Left ventricle myocardium inferior (tissue), 1 donor: ENCODE results near the gene PGAM1. TPM values are rescaled to one million over a fixed set of nuclear protein-coding genes. Genes with fewer than 3 reads are reported as not detected.
A peak's percentile ranks its signal among the peaks of the same experiment; 100 is the strongest.
"Not testable (repeated sequence)": the region's sequence is repeated elsewhere in the genome, so short reads cannot be mapped to it uniquely, and the experiment has no call there.

ENCODE experiments used
- DNase-seq: peaks from one replicate; pipeline ENCODE4 v3.0.0-alpha.2; 2020
- H3K27ac ChIP-seq: fragments of 200-600 bp; replicated peaks from 2 replicates; pipeline ENCODE4 v1.8.0; 2021
- H3K27me3 ChIP-seq: fragments of 200-600 bp; 2 replicates; pipeline ENCODE4 v1.8.0; 2021; ENCODE audit warnings: low read depth
- H3K36me3 ChIP-seq: fragments of 200-600 bp; 2 replicates; pipeline ENCODE4 v1.8.0; 2021
- H3K4me1 ChIP-seq: fragments of 200-600 bp; 2 replicates; pipeline ENCODE4 v1.8.0; 2021
- H3K4me3 ChIP-seq: fragments of 200-600 bp; 2 replicates; pipeline ENCODE4 v1.8.0; 2021; ENCODE audit warnings: mild to moderate bottlenecking, moderate library complexity
- H3K9me3 ChIP-seq: fragments of 200-600 bp; replicated peaks from 2 replicates; pipeline ENCODE4 v1.8.0; 2021
- CTCF ChIP-seq: fragments of 200-600 bp; IDR thresholded peaks from 2 replicates; pipeline ENCODE4 v1.8.0; 2021; ENCODE audit warnings: antibody characterized with exemption, mild to moderate bottlenecking, borderline replicate concordance
- intact Hi-C: fragments of 100-400 bp; cut with micrococcal nuclease; formaldehyde crosslinking; loops from one replicate; pipeline ENCODE4 v1.11.0; 2022
- total RNA-seq: library from RNA; stranded (reverse); fragmentation: NEBNext Ultra II Directional; extraction: Animal tissue kit (Norgen Biotek cat#: 25700); gene quantifications from one replicate; pipeline ENCODE4 v1.2.1, GENCODE V29; 2021
- donor health status: DM: no; HTN: yes; CAD: no; lungs with severe emphysema.

PGAM1 gene
- total RNA-seq, 1 donor from 2014 or later = 233 TPM

- Histone ChIP-seq H3K9me3 (no peaks in the 10 kb centered on the region), H3K4me3 (no peak overlapping the region), H3K36me3 (no peaks in the 10 kb centered on the region), H3K27me3 (no peaks in the 10 kb centered on the region), H3K4me1 (peaks cover 9% of the 10 kb centered on the region), H3K27ac (no peak overlapping the region)
- intact Hi-C loops = no loop called here
- DNase-seq = no peak
- TF ChIP-seq CTCF = no peak
Observed at GRCh38 chr10:97411406-97411805, 14.6 kb upstream of the PGAM1 start.

GRCh38 chr10:97412891-97413304, 13.1 kb upstream of the PGAM1 start:
- H3K27ac ChIP-seq = no peak overlapping the region
- intact Hi-C loops = no loop called here

GRCh38 chr10:97416565-97416964, 9.4 kb upstream of the PGAM1 start:
- Histone ChIP-seq H3K4me3 (no peak overlapping the region), H3K27me3 (no peaks in the 10 kb centered on the region), H3K4me1 (peaks cover 5% of the 10 kb centered on the region), H3K27ac (no peak overlapping the region), H3K36me3 (no peaks in the 10 kb centered on the region), H3K9me3 (no peaks in the 10 kb centered on the region)
- no peak for DNase-seq
- no peak for TF ChIP-seq CTCF
- intact Hi-C loops = no loop called here

More at GRCh38 chr10:97412891-97413304, 13.1 kb upstream of the PGAM1 start:
- no peaks in the 10 kb centered on the region for H3K36me3 ChIP-seq
- no peak overlapping the region for H3K4me3 ChIP-seq
- no peaks in the 10 kb centered on the region for H3K9me3 ChIP-seq
- TF ChIP-seq CTCF = no peak
- no peaks in the 10 kb centered on the region for H3K4me1 ChIP-seq
- no peak for DNase-seq
- no peaks in the 10 kb centered on the region for H3K27me3 ChIP-seq

- H3K9me3 ChIP-seq, H3K36me3 ChIP-seq, H3K4me3 ChIP-seq, H3K27ac ChIP-seq, H3K27me3 ChIP-seq, intact Hi-C loops, DNase-seq: not testable (repeated sequence)
- H3K4me1 ChIP-seq = peaks cover 34% of the 10 kb centered on the region
Observed at GRCh38 chr10:97423757-97424098, 2.3 kb upstream of the PGAM1 start.

GRCh38 chr10:97426776-97427570, 982 bp downstream of the PGAM1 start:
- TF ChIP-seq CTCF = no peak
- Histone ChIP-seq H3K9me3 (no peaks in the 10 kb centered on the region), H3K4me3 (peak overlapping the region; percentile 95), H3K4me1 (peaks cover 42% of the 10 kb centered on the region), H3K36me3 (peaks cover 37% of the 10 kb centered on the region), H3K27ac (peak overlapping the region; percentile 93), H3K27me3 (no peaks in the 10 kb centered on the region)
- DNase-seq = no peak
- intact Hi-C loops = no loop called here

- intact Hi-C loops = no loop called here
- DNase-seq = no peak
- H3K27ac ChIP-seq = peak overlapping the region; percentile 93
- no peak for TF ChIP-seq CTCF
- peak overlapping the region; percentile 95 for H3K4me3 ChIP-seq
- H3K9me3 ChIP-seq = no peaks in the 10 kb centered on the region
- no peaks in the 10 kb centered on the region for H3K27me3 ChIP-seq
- peaks cover 40% of the 10 kb centered on the region for H3K36me3 ChIP-seq
- H3K4me1 ChIP-seq = peaks cover 42% of the 10 kb centered on the region
Observed at GRCh38 chr10:97427571-97428179, 1.7 kb downstream of the PGAM1 start.
